GM21737 (cell line): Measurements from ENCODE around the gene EP400.

ENCODE experiments used
- ATAC-seq: cut with Tn5 transposase; IDR thresholded peaks from one replicate; pipeline ENCODE4 v1.9.1; 2021; ENCODE audit warnings: mild to moderate bottlenecking, moderate library complexity; ENCODE audit not compliant: unreplicated experiment

Gene EP400

DNA sequence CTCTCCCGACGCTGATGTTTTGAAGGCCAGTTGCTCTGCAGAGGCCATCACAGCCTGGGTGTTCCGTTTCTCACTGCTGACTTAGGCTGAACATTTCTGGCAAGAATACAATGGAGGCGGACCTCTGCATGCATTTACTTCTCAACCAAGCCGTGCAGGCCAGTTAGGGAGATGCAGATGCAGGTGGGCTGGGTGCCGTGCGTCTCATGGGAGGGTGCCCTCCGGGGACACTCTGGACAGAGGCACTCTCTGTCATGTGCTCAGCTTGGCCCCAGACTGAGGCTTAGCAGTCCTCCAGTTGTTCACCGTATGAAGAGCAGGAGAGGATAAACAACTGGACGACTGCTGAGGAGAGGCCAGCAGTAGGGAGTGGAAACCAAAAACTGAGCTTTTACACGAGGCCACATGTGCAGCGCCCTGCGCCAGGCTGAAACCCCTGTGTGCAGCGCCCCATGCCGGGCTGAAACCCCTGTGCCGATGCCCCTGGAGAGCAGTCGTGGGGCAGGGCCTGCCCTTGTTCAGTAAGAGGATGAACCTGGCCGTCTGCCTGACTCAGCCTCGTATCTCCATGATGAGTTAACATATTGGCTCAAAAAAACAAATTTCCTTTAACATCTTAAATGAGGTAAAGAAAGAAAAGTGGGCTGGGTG lies 162.0 kb downstream of the EP400 start:
- no peak for ATAC-seq

DNA sequence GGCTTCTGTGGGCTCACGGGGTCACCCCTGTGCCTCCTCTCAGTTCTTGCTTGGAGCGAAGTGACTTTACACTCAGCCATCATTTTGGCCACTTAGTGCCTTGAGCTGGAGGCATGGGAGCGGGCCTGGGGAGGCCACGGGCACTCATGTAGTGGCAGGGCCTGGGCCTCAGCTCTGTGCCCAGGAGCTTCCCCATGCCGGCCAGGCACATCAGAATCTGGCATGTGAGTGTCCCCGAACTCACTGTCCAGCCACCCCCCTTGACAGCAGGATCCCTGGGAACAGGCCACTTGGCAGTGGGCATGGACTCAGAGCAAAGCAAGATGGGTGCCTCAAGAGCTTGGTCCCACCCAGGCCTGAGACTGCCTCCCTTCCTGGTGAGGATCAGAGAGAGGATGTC lies 164.9 kb downstream of the EP400 start:
- ATAC-seq: no peak

DNA sequence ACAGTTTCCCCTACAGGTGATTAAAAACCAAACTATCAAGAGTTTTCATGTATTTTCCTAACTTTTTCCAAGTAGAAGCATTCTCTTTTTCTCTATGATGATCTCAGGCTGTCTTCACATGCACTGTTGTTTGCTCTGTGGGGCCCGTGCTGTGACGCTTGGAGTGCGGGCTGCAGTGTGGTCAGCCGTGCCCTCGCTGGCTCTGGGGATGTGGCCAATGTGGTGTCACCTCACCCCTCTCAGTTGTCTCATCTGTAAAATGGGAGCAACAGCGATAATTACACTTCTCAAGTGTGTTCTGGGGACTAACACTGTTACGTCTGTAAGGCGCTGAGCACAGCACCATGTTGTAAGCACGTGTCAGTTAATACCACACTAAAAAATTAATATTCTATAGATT lies 165.8 kb downstream of the EP400 start:
- no peak for ATAC-seq

DNA sequence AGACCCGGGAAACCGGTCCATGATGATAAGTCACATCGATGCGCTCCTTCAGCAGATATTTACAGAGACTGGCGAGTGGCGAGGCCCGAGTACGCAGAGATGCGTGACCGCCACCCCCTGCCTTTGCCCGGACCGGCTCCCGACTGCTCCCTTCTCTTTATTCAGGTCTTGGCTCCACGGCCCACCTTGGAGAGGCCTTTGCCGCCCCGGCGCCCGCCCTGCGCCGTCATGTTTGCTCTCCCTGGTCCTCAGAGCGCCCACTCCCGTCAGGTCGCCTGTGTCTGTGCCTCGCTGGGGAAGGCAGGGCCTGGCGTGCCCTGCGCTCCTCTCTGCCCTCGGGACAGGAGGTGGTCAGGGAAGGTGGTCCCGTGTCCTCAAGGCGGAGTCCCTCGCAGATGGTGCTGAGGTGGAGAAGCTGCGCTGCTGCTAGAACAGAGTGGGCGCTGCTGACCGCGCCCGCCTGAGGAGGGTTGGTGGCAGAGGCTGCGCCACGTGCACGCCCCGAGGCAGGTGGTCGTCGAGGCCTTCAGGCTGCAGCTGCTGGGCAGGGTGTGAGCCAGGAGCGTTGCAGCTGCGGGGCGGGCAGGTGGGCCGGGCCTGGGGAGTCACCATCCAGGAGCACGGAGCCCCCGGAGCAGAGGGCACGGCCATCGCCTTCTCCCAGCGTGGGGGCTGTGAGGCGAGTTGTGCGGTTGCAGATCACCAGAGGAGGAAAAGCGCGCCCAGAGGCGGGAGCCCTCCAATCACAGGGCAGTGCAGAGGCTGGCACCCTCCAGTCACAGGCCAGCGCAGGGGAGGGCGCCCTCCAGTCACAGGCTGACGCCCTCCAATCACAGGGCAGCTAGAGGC lies 167.2 kb downstream of the EP400 start:
- no peak for ATAC-seq

DNA sequence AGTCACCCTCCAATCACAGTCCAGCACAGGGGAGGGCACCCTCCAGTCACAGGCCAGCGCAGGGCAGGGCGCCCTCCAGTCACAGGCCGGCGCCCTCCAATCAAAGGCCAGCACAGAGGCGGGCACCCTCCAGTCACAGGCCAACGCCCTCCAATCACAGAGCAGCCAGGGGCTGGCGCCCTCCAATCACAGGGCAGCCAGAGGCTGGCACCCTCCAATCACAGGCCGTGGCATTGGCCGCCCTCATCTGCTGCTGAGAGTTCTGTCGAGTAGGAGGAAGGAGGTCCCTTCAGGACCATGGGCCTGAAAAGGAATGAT lies 167.8 kb downstream of the EP400 start:
- no peak for ATAC-seq

DNA sequence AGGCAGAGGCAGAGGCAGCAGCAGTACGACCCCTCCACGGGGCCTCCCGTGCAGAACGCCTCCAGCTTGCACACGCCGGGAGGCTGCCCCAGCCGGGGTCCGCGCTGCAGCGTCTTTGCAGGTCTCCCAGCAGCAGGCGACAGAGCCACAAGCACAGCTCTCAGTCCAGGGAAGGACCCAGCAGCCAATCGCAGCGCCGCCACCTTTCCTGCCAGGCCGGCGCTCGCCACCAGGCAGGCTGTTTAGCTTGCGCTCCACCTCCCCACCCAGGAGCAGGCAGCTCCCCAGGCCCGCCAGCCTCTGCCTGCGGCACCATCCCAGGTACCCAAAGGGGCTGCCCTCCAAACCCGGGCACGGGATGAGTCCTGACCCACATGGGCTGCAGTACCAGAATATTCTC lies 169.1 kb downstream of the EP400 start:
- ATAC-seq: no peak

DNA sequence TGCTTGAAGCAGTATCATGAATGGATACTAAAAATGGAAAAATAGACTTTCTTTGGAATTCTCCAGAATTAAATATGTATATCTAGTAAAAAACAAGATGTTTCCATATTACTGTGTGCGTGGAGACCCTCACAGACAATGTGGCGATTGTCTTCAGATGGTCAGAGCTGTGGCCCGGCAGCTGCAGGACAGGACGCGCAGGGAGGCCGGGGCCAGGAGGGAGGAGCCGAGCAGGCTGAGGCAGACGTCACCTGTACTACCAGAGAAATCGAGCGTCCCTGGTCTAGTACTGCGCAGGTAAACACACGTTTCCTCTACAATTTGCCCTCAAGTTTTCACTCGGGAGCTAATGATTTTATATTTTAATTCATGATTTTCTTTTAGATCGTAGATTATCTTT lies 171.5 kb downstream of the EP400 start:
- no peak for ATAC-seq

DNA sequence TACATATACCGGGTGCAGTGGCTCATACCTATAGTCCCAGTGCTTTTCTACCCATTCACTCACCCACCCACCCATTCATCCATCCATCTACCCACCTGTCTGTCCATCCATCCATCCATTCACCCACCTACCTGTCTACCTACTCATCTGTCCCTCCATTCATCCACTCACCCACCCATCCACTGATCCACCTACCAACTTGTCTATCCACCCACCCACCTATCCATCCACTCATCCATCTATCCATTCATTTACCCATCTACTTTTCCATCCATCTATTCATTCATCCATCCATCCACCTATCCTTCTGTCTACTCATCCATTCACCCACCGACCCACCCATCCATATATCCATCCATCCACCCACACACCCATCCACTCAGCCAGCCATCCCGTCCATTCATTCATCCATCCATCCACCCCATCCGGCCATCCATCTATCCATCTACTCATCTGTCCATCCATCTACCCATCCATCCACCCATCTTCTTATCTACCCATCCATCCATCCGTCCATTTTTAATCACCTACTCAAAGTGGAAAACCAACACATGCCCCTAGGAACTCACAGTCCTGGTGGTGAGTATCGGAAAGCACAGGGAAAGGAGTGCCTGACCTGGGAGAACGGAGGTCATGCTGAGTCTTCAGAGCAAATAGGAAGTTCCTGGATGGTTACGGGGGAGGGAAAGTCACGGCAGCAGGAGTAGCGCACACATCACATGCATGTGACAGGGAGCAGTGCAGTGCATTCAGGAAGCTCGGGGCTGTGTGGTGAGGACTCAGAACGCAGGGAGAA lies 174.4 kb downstream of the EP400 start:
- ATAC-seq: no peak

DNA sequence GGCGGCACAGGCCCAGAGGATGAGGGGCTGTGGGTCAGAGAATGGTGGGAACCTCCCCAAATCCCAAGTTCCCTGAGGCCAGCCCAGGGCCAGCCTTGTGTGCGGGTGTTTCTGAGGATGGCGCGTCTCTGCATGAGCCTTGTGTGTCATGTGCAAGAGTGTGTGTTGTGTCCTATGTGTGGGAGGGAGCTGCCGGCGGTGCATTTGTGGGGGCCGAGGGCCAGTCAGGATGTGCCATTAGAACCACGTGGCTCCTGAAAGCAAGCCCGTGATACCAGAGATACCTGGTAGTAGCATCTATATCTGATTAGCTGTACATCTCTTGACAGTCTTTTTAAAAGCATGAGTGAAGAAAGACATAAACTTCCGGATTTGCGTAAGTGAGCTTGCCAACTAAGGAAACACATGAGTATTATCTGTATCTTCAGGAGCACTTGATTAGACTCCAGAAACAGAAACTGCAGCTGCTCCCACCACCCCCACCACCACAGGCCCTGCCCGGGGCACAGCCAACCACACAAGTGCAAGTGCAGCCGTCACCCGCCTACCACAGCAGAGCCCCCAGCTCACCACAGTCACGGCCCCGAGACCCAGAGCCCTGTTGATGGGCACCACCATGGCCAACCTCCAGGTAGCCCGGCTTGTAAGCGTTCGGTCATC lies 175.2 kb downstream of the EP400 start:
- ATAC-seq: no peak

DNA sequence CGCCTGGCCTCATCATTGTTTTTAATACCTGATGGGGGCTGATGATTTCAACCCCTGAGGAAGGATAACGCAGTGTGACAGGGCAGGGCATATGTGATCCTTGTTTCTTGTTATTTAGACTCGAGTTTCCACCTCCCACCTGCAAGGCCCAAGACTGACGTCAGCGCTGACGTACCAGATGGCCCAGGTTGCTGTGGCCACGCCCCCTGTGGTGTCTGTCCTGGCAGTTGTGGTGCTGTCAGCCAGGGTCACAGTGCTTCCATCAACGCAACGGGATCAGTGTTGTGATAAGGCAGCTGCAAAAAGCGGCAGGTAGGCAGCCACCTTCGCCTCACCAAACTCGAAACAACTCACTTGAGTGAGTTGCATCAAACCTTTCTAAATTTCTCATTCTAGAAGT lies 176.0 kb downstream of the EP400 start:
- no peak for ATAC-seq

DNA sequence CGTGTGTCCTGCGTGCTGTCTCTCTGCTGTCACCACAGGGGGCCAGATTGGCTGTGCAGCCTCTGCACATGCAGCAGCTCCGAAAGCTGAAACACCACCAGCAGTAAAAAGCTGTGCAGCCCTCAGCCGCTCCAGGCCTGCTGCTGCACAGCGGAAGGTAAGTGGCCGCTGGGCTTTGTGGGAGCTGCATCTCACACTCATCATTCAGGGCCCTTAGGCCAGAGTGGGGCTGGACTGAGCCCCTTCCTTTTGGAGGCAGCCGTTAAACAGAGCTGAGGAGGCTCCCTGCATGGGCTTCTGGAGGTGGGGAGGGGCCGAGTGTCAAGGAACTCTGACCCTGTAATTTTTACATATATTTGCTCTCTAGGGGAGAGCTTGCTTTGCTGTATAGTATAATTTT lies 177.3 kb downstream of the EP400 start:
- no peak for ATAC-seq

DNA sequence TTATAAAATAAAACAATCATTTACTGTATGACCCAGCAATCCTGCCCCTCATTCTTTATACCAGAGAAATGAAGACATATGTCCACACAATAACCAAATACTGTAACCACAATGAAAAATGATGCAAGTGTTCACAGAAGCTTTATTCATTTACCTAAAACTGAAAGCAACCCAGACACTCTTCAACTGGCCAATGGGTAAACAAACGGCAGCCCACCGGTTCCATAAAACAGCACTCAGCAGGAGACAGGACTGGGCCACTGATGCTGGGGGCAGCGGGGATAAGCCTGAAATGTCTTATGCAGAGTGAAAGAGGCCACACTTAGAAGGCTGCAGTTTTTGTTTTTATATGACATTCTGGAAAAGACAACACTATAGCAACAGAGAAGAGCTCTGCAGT lies 179.3 kb downstream of the EP400 start:
- ATAC-seq: no peak

DNA sequence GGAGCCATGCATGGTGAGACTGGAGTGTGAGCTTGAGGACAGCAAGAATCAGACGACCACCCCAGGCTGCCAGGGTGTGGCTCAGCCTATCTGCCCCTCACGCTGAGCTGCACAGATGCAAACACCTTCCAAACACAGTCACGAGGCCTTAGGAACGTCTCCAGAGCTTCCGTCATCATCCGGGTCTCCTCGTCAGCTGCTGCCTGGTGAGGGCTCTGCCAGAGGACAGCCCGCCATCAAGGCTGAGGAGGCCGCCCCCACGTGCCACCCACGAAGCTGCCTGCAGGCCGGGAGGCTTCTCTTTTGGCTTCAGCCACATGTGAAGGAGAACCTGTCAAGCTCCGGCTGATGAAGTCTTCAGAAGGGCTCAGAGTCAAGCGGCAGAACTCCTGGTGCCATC lies 180.9 kb downstream of the EP400 start:
- ATAC-seq: no peak
